Endothelial cell of umbilical vein (primary cell): ENCODE data around the gene RAB38. TPM values are rescaled to one million over a fixed set of nuclear protein-coding genes. Genes with fewer than 3 reads are reported as not detected.

Experiments
- BruUV-seq: library from RNA; stranded (reverse); fragments of 400-500 nt; replicated peaks from 2 replicates; lab custom pipeline; 2021; lab: Mats Ljungman, UMichigan
- CTCF ChIA-PET: fragments of 300-600, 350-600 bp; sonication (Branson Sonifier 250); formaldehyde crosslinking; loops from one replicate; lab custom pipeline; 2021; ENCODE audit warnings: antibody characterized with exemption, inconsistent platforms; lab: Charles Lee
- POLR2A ChIA-PET: fragments of 300-600, 350-600 bp; sonication (Branson Sonifier 250); formaldehyde crosslinking; loops from one replicate; lab custom pipeline; 2021; ENCODE audit warnings: antibody characterized with exemption, inconsistent platforms; lab: Charles Lee
- DNase-seq: peaks from one replicate; pipeline ENCODE4 v3.0.0-alpha.2; 2011; ENCODE audit warnings: low read depth, low spot score
- FAIRE-seq: peaks from 2 replicates; lab custom pipeline; 2011; peaks lifted over from hg19 to GRCh38; lab: Jason Lieb, UNC
- H2AFZ ChIP-seq: 2 replicates; pipeline ENCODE4 v1.6.0; 2012; ENCODE audit warnings: low read depth, low read length, control low read depth, inconsistent platforms
- H3K27ac ChIP-seq: 2 replicates; pipeline ENCODE4 v1.5.1; 2011; ENCODE audit warnings: low read depth, mild to moderate bottlenecking, control low read depth, low read length, moderate library complexity; ENCODE audit not compliant: insufficient read depth
- H3K27me3 ChIP-seq, 2 experiments: 2 replicates each; pipeline versions ENCODE4 v1.6.0 to v1.6.1; 2011; ENCODE audit warnings: low read length in 2 of 2, mixed read lengths in 1 of 2; ENCODE audit not compliant: control insufficient read depth in 2 of 2, insufficient read depth in 2 of 2
- H3K36me3 ChIP-seq, 2 experiments: 2 replicates in 1 of 2; 3 replicates in 1 of 2; pipeline ENCODE4 v1.5.1; 2011; ENCODE audit warnings: low read length in 2 of 2, mild to moderate bottlenecking in 1 of 2, moderate library complexity in 1 of 2; ENCODE audit not compliant: control insufficient read depth in 2 of 2, insufficient read depth in 2 of 2; ENCODE audit errors: extremely low read depth in 1 of 2
- H3K4me1 ChIP-seq: 3 replicates; pipeline ENCODE4 v1.5.1; 2011; ENCODE audit warnings: mild to moderate bottlenecking, low read length; ENCODE audit not compliant: control insufficient read depth, insufficient read depth; ENCODE audit errors: extremely low read depth
- H3K4me2 ChIP-seq: 2 replicates; pipeline ENCODE4 v1.6.1; 2011; ENCODE audit warnings: low read length, control low read depth, mixed read lengths; ENCODE audit not compliant: insufficient read depth
- H3K4me3 ChIP-seq, 3 experiments: fragments of 200-600 bp in 1 of 3; sonication (generic), shearing (Covaris generic) in 1 of 3; replicated peaks in 1 of 3; 2 replicates each; pipeline ENCODE4 v1.5.1; 2011 to 2016; ENCODE audit warnings: control low read depth in 3 of 3, low read length in 3 of 3, mild to moderate bottlenecking in 2 of 3, inconsistent platforms in 1 of 3, low read depth in 1 of 3, moderate library complexity in 1 of 3; ENCODE audit not compliant: insufficient read depth in 1 of 3
- H3K79me2 ChIP-seq: 2 replicates; pipeline ENCODE4 v1.6.0; 2012; ENCODE audit warnings: low read length, inconsistent platforms; ENCODE audit not compliant: control insufficient read depth, insufficient read depth
- H3K9ac ChIP-seq: replicated peaks from 2 replicates; pipeline ENCODE3; 2011; ENCODE audit warnings: low read length, control low read depth; ENCODE audit not compliant: insufficient read depth; ENCODE audit errors: extremely low read depth
- H3K9me1 ChIP-seq: replicated peaks from 3 replicates; pipeline ENCODE4 v1.6.0; 2011; ENCODE audit warnings: mild to moderate bottlenecking, low read length; ENCODE audit not compliant: control insufficient read depth, insufficient read depth; ENCODE audit errors: extremely low read depth
- H3K9me3 ChIP-seq: replicated peaks from 2 replicates; pipeline ENCODE4 v1.5.1; 2012; ENCODE audit warnings: low read length, inconsistent platforms; ENCODE audit not compliant: control insufficient read depth, insufficient read depth
- H4K20me1 ChIP-seq: replicated peaks from 2 replicates; pipeline ENCODE3; 2011; ENCODE audit warnings: mild to moderate bottlenecking, low read length; ENCODE audit not compliant: control insufficient read depth, insufficient read depth; ENCODE audit errors: extremely low read depth
- EZH2 ChIP-seq: IDR thresholded peaks from 2 replicates; pipeline ENCODE4 v1.6.1; 2012; ENCODE audit warnings: borderline replicate concordance, low read depth, mild to moderate bottlenecking, moderate library complexity, low read length, inconsistent platforms; ENCODE audit not compliant: severe bottlenecking
- FOS ChIP-seq: IDR thresholded peaks from 2 replicates; pipeline ENCODE4 v1.6.1; 2011; ENCODE audit warnings: mild to moderate bottlenecking, low read length, moderate library complexity, borderline replicate concordance; ENCODE audit not compliant: insufficient read depth
- GATA2 ChIP-seq: IDR thresholded peaks from 2 replicates; pipeline ENCODE4 v1.7.0; 2011; ENCODE audit warnings: low read depth, mild to moderate bottlenecking, moderate library complexity, mixed read lengths, low read length; ENCODE audit not compliant: insufficient read length, insufficient read depth
- JUN ChIP-seq: IDR thresholded peaks from 2 replicates; pipeline ENCODE4 v1.6.1; 2011; ENCODE audit warnings: borderline replicate concordance, low read depth; ENCODE audit not compliant: insufficient read length, insufficient read depth
- MYC ChIP-seq: IDR thresholded peaks from one replicate; pipeline ENCODE4 v1.6.1; 2011; ENCODE audit warnings: mild to moderate bottlenecking, low read depth, low read length
- POLR2A ChIP-seq: IDR thresholded peaks from 2 replicates; pipeline ENCODE4 v1.6.1; 2012; ENCODE audit warnings: low read depth, mild to moderate bottlenecking, control low read depth, low read length
- POLR2AphosphoS5 ChIP-seq: IDR thresholded peaks from 2 replicates; pipeline ENCODE4 v1.6.1; 2012; ENCODE audit warnings: low read depth, mild to moderate bottlenecking, control low read depth, low read length, moderate library complexity; ENCODE audit not compliant: insufficient read depth
- dilution Hi-C: fragments of 300-500 bp; cut with MboI; formaldehyde crosslinking; loops from one replicate; pipeline ENCODE4 v1.15.0; 2019; ENCODE audit warnings: low sequenced_read_pairs; ENCODE audit not compliant: extremely low pct_ligation_motif_present
- intact Hi-C: fragments of 100-400 bp; cut with micrococcal nuclease; formaldehyde crosslinking; loops from one replicate; pipeline ENCODE4 v1.10.0; 2022
- polyA plus RNA-seq, 4 experiments: library from polyadenylated mRNA; depleted of rRNA in 3 of 4; stranded (reverse) in 3 of 4; unstranded in 1 of 4; fragments of >200 nt; gene quantifications; 2 replicates each; pipeline versions ENCODE4 v1.2.1 to v1.2.3, GENCODE V29; 2011 to 2012; ENCODE audit warnings: missing spikeins in 1 of 4
- total RNA-seq: library from RNA; stranded (reverse); gene quantifications from 2 replicates; pipeline ENCODE4 v1.2.3, GENCODE V29; 2021
- TF ChIP-seq, protein P1 (sequence below): IDR thresholded peaks from 2 replicates; pipeline ENCODE4 v1.6.1; 2011; ENCODE audit not compliant: insufficient read depth, insufficient read length
- TF ChIP-seq, protein P2 (sequence below), 2 donors: IDR thresholded peaks; 1 replicate in 1 of 2; 2 replicates in 1 of 2; pipeline ENCODE4 v1.5.1; 2011; ENCODE audit warnings: low read length in 2 of 2, mild to moderate bottlenecking in 2 of 2, moderate library complexity in 2 of 2, control low read depth in 1 of 2, inconsistent platforms in 1 of 2, low read depth in 1 of 2; ENCODE audit not compliant: insufficient read depth in 1 of 2; ENCODE audit errors: extremely low read depth in 1 of 2

Gene RAB38
- total and polyA plus RNA-seq, 2 donors (not counting 3 experiments of a cell fraction or from before 2014, with no cell fraction given), result 3.0 to 3.6 TPM

GRCh38 chr11:88114486-88115045, 60.7 kb downstream of the RAB38 start:
- H3K27ac ChIP-seq, result no peak overlapping the region
- CTCF ChIA-PET, result no interaction called here
- BruUV-seq, result no TSS peak
- H3K79me2 ChIP-seq, result no peaks in the 10 kb centered on the region
- DNase-seq (no peak), FAIRE-seq (no peak)
- no peaks in the 10 kb centered on the region for H4K20me1 ChIP-seq
- intact Hi-C loops (no loop called here), dilution Hi-C loops (no loop called here)
- no peaks in the 10 kb centered on the region for H3K36me3 ChIP-seq
- TF ChIP-seq, protein P1, sequence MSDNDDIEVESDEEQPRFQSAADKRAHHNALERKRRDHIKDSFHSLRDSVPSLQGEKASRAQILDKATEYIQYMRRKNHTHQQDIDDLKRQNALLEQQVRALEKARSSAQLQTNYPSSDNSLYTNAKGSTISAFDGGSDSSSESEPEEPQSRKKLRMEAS, result no peak
- TF ChIP-seq MYC (no peak), POLR2A (no peak)
- H3K4me1 ChIP-seq, result no peaks in the 10 kb centered on the region
- POLR2A ChIA-PET, result no interaction called here
- no peak overlapping the region for H3K9ac ChIP-seq
- no peaks in the 10 kb centered on the region for H3K27me3 ChIP-seq
- H3K9me3 ChIP-seq, result no peaks in the 10 kb centered on the region
- H3K4me3 ChIP-seq, result no peak overlapping the region
- H3K4me2 ChIP-seq, result no peak overlapping the region
- H3K9me1 ChIP-seq, result peaks cover 4% of the 10 kb centered on the region
- H2AFZ ChIP-seq, result no peak overlapping the region

GRCh38 chr11:88106666-88107065, 68.6 kb downstream of the RAB38 start:
- no TSS peak for BruUV-seq
- no peak for FAIRE-seq
- TF ChIP-seq FOS (no peak), GATA2 (no peak), EZH2 (no peak), POLR2AphosphoS5 (no peak), JUN (no peak), MYC (no peak), POLR2A (no peak)
- TF ChIP-seq, protein P1, result no peak
- TF ChIP-seq, protein P2, sequence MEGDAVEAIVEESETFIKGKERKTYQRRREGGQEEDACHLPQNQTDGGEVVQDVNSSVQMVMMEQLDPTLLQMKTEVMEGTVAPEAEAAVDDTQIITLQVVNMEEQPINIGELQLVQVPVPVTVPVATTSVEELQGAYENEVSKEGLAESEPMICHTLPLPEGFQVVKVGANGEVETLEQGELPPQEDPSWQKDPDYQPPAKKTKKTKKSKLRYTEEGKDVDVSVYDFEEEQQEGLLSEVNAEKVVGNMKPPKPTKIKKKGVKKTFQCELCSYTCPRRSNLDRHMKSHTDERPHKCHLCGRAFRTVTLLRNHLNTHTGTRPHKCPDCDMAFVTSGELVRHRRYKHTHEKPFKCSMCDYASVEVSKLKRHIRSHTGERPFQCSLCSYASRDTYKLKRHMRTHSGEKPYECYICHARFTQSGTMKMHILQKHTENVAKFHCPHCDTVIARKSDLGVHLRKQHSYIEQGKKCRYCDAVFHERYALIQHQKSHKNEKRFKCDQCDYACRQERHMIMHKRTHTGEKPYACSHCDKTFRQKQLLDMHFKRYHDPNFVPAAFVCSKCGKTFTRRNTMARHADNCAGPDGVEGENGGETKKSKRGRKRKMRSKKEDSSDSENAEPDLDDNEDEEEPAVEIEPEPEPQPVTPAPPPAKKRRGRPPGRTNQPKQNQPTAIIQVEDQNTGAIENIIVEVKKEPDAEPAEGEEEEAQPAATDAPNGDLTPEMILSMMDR (IDR thresholded peaks at IDR 0.05; ENCODE audit: extremely low read depth in 1 of 2, insufficient read depth in 1 of 2, low read depth in 1 of 2, low read length in 2 of 2), result no peak
- Histone ChIP-seq H3K9me1 (no peaks in the 10 kb centered on the region), H3K9ac (no peak overlapping the region), H3K4me1 (no peaks in the 10 kb centered on the region), H2AFZ (no peak overlapping the region), H3K36me3 (no peaks in the 10 kb centered on the region), H3K79me2 (no peaks in the 10 kb centered on the region), H3K4me2 (no peak overlapping the region), H3K9me3 (no peaks in the 10 kb centered on the region), H4K20me1 (no peaks in the 10 kb centered on the region), H3K27me3 (no peaks in the 10 kb centered on the region), H3K27ac (no peak overlapping the region), H3K4me3 (no peak overlapping the region)
- DNase-seq, result no peak
- intact Hi-C loops (loop anchor here (10.0 kb wide), 3 partner anchors 178 to 778 kb away; no protein-coding TSS in a partner anchor), dilution Hi-C loops (no loop called here)
- ChIA-PET CTCF (interaction anchor here (1.0 to 5.6 kb wide), 5 partner anchors 10 to 438 kb away, joined by 3 to 33 read pairs (median 4); no protein-coding TSS in a partner anchor), POLR2A (no interaction called here)
